D721Med (cell line): ENCODE results near the gene BEND6.
"Not testable (repeated sequence)": the region's sequence is repeated elsewhere in the genome, so short reads cannot be mapped to it uniquely, and the experiment has no call there.

Experiments
- DNase-seq: peaks from one replicate; pipeline ENCODE4 v3.0.0; 2011; ENCODE audit warnings: low spot score; ENCODE audit not compliant: insufficient read length
- FAIRE-seq: peaks from 2 replicates; lab custom pipeline; 2011; peaks lifted over from hg19 to GRCh38; lab: Jason Lieb, UNC
- TF ChIP-seq, protein P1 (sequence below): IDR thresholded peaks from 2 replicates; pipeline ENCODE4 v1.5.1; 2012; ENCODE audit warnings: mild to moderate bottlenecking, control low read depth; ENCODE audit not compliant: insufficient read depth; ENCODE audit errors: missing control alignments

Gene BEND6

DNA sequence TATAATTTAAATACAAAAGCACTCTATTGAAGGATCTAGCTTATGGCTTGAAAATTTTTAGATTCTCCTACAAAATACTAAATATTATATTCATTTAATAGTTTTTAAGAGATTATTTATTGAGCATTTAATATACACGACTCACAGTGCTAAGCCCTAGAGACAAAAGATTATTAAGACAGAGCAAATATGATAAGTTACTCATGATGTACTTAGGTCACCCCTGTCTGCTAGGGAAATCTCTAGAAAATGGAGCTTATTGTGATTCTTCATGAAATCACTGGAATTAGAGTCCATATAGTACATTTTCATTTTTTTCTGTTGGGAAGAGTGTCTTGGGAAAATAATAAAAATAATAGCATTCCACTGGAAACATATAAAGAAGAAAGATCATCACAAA, 37.8 kb downstream of the BEND6 start:
- FAIRE-seq = no peak
- TF ChIP-seq, protein P1, sequence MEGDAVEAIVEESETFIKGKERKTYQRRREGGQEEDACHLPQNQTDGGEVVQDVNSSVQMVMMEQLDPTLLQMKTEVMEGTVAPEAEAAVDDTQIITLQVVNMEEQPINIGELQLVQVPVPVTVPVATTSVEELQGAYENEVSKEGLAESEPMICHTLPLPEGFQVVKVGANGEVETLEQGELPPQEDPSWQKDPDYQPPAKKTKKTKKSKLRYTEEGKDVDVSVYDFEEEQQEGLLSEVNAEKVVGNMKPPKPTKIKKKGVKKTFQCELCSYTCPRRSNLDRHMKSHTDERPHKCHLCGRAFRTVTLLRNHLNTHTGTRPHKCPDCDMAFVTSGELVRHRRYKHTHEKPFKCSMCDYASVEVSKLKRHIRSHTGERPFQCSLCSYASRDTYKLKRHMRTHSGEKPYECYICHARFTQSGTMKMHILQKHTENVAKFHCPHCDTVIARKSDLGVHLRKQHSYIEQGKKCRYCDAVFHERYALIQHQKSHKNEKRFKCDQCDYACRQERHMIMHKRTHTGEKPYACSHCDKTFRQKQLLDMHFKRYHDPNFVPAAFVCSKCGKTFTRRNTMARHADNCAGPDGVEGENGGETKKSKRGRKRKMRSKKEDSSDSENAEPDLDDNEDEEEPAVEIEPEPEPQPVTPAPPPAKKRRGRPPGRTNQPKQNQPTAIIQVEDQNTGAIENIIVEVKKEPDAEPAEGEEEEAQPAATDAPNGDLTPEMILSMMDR = no peak
- DNase-seq = no peak

DNA sequence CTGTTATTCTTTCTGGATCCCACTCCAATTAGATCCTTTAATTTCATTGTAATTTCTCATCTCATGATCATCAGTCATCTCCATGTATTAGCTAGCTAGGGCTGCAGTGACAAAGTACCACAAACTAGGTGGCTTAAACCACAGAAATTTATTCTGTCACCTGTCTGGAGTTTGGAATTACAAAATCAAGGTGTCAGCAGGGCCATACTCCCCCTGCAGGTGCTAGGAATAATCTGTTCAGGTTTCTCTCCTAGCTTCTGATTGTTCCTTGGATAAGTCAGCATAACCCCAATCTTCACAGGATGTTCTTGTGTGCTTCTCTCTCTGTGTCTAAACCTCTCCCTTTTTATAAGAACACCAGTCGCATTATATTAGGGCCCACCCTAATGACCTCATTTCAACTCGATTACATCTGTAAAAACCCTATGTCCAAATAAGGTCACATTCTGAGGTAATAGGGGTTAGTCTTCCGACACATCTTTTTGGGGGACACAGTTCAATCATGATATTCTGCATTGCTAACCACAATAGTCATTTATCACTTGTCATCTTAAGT, 40.5 kb downstream of the BEND6 start:
- TF ChIP-seq, protein P1 = no peak
- DNase-seq (no peak), FAIRE-seq (no peak)

DNA sequence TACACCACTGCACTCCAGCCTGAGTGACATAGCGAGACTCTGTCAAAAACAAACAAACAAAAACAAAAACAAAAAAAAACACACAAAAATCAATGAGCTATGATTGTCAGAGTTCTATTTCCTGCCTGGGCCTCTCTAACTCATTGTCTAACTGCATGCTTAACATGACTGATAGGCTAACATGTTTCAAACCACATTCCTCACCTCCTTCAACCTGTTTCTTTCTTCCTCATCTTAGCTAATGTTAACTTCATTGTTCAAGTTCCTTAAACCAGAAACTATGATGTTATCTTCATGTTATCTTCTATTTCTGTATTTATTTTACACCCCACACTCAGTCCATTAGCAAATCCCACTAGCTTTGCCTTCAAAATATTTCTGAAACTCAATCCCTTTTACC, 41.5 kb downstream of the BEND6 start:
- FAIRE-seq = no peak
- TF ChIP-seq, protein P1 = no peak
- DNase-seq = no peak

DNA sequence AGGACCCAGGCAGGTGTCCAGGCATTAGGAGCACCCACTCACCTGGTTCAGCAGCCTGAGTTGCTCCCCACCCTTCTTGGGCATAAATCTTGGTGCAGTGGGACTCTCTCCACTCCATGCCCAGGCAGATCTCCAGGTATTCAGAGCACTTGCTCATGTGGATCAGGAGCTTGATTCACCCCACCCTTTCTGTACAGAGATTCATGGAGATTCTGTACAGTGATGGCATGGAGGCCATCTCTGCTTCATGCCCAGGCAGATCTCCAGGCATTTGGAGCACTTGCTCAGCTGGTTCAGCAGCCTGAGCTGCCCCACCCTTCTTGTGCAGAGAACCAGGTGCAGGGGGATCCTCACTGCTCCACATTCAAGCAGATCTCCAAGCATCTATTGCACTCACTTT, 44.1 kb downstream of the BEND6 start:
- DNase-seq (no peak), FAIRE-seq (no peak)
- TF ChIP-seq, protein P1 = no peak

DNA sequence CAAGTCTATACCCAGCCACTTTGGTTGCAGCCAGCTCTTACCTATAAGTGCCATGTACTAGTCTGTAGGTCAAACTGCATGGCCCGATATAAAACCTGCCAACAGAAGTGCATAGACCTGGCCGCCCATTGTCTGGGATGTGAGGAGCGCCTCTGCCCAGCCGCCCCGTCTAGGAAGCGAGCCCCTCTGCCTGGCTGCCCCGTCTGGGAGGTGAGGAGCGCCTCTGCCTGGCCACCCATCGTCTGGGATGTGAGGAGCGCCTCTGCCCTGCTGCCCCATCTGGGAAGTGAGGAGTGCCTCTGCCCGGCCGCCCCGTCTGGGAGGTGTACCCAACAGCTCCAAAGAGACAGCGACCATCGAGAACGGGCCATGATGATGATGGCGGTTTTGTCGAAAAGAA, 44.8 kb downstream of the BEND6 start:
- not testable (repeated sequence) for FAIRE-seq, DNase-seq

DNA sequence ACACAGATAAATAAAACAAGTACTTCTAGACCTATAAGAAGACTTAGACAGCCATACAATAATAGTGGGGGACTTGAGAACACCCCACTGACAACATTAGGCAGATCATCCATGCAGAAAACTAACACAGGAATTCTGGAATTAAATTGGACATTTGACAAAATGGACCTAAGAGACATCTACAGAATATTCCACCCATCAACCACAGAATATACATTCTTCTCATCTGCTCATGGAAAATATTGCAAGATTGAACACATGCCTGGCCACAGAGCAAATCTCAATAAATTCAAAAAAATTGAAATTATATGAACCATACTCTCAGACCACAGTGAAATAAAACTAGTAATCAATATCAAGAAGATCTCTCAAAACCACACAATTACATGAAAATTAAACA, 47.3 kb downstream of the BEND6 start:
- DNase-seq (no peak), FAIRE-seq (no peak)
- TF ChIP-seq, protein P1 = no peak

DNA sequence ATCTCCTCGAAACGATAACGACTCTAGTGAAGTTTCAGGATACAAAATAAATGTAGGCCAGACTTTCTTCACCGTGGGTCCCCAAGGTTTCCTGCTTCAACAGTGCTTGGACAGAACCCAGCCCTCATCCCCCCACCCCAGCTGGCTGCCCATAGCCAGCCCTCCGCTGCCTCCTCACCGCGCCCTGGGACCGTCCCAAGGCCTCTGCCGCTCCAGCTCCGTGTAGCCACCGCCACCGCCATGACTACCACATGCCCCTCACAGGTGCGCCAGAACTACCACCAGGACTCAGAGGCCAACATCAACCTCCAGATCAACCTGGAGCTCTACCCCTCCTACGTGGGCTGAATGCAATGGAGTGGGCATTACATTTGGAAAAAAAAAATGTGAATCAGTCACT, 49.4 kb downstream of the BEND6 start:
- TF ChIP-seq, protein P1 = no peak
- no peak for FAIRE-seq
- no peak for DNase-seq

DNA sequence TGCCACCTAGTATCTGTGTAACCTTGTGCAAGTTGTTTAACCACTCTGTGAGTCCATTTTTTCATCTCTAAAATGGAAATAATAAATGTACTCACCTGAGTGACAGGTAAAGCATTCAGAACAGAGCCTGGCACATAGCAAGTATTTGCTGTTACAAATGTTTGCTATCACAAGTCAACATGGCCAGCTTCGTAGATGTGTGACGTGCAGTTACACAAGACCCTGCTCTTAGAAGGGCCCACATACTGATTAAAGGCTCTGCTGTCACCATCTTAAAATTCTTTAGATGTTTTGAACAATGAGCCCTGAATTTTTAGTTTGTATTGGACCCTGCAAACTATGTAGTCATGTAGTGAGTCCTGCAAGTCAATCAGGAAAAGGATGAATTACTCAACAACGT, 51.2 kb downstream of the BEND6 start:
- TF ChIP-seq, protein P1 = no peak
- DNase-seq = no peak
- FAIRE-seq = no peak

DNA sequence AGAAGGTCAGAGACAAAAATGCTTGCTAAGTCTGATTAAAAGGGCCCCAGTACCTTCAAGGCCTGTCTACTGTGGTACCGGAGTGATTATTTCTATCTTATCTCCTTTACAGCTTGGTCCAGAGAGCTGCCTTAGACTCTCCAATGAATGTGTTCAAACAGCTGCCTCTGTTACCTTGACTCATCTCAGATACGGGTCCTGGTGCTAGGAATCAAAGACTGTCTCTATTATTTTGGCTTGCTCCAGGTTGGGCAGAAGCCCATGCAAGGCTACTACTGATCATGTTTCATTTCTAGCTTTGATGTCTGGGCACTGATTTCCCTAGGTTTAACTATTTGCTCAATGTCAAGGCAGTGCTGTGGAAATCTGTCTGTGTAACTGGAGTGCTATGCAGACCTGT, 53.2 kb downstream of the BEND6 start:
- DNase-seq, FAIRE-seq: not testable (repeated sequence)
